ENCODE measurements around the gene PTPRD. TPM values are rescaled to one million over a fixed set of nuclear protein-coding genes. Genes with fewer than 3 reads are reported as not detected.

PTPRD gene
- total RNA-seq, 2 experiments from 2014 or later, result 0.03 TPM; not detected in 1

- TF ChIP-seq, protein P1, sequence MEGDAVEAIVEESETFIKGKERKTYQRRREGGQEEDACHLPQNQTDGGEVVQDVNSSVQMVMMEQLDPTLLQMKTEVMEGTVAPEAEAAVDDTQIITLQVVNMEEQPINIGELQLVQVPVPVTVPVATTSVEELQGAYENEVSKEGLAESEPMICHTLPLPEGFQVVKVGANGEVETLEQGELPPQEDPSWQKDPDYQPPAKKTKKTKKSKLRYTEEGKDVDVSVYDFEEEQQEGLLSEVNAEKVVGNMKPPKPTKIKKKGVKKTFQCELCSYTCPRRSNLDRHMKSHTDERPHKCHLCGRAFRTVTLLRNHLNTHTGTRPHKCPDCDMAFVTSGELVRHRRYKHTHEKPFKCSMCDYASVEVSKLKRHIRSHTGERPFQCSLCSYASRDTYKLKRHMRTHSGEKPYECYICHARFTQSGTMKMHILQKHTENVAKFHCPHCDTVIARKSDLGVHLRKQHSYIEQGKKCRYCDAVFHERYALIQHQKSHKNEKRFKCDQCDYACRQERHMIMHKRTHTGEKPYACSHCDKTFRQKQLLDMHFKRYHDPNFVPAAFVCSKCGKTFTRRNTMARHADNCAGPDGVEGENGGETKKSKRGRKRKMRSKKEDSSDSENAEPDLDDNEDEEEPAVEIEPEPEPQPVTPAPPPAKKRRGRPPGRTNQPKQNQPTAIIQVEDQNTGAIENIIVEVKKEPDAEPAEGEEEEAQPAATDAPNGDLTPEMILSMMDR (conservative IDR thresholded peaks at IDR 0.05; ENCODE audit: low read length), result no peak
- no peak for TF ChIP-seq EZH2phosphoT487 (IDR thresholded peaks at IDR 0.05; ENCODE audit: borderline replicate concordance, low read depth, low read length)
- H4K20me1 ChIP-seq (ENCODE audit: insufficient read depth, low read length), result no peaks in the 10 kb centered on the region
- H3K4me2 ChIP-seq (ENCODE audit: low read length), result no peak overlapping the region
- H3K9me3 ChIP-seq (ENCODE audit: low read length), result 0 out of 2 replicates have a peak, but pooled peaks cover 4% of the 10 kb centered on the region
- no peaks in the 10 kb centered on the region for H3K79me2 ChIP-seq (ENCODE audit: insufficient read depth, low read depth, low read length)
- no peaks in the 10 kb centered on the region for H3K4me1 ChIP-seq (ENCODE audit: insufficient read depth, low read length, poor library complexity, severe bottlenecking)
- CTCF ChIA-PET (ENCODE audit: unreplicated experiment), result no interaction called here
- H2AFZ ChIP-seq (ENCODE audit: low read length), result no peak overlapping the region
- POLR2A ChIA-PET, result interaction anchor here (0.7 kb wide), 1 partner anchor 292 kb away, joined by 4 read pairs; no protein-coding TSS in a partner anchor
- intact Hi-C loops (cut with micrococcal nuclease; ENCODE audit: unreplicated experiment), result no loop called here
- no peak for DNase-seq (ENCODE audit: low spot score)
- H3K27ac ChIP-seq (ENCODE audit: low read depth, low read length, poor library complexity, severe bottlenecking), result no peak overlapping the region
- H3K9me2 ChIP-seq (ENCODE audit: insufficient read depth, low read length), result no peaks in the 10 kb centered on the region
- no TSS peak for BruUV-seq (replicated peaks)
- H3K36me3 ChIP-seq (ENCODE audit: insufficient read depth, low read length), result no peaks in the 10 kb centered on the region
- no peak overlapping the region for H3K4me3 ChIP-seq (ENCODE audit: low read depth, low read length, poor library complexity, severe bottlenecking)
These were observed 1120.3 kb downstream of the PTPRD start for GRCh38 chr9:9492506-9492905.

DNA sequence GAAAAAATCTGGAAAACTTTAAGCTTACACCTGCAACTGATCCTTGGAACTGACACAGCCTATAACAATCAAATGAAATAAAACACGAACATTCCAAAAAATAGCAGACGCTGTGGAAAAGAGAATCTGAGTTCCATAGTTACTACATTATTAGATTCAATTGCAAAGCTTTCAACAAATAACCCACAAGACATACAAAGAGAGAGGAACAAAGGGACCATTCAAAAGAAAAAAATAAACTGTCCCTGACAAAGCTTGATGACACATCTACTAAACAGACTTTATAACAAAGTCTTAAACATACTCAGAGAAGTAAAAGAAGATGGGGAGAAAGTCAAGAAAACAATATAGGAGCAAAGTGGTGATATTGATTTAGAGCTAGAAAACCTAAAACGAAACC lies 1123.6 kb downstream of the PTPRD start:
- Histone ChIP-seq H3K9me3 (ENCODE audit: low read length) (no peaks in the 10 kb centered on the region), H4K20me1 (ENCODE audit: insufficient read depth, low read length) (no peaks in the 10 kb centered on the region), H3K4me1 (ENCODE audit: insufficient read depth, low read length, poor library complexity, severe bottlenecking) (no peaks in the 10 kb centered on the region), H3K4me3 (ENCODE audit: low read depth, low read length, poor library complexity, severe bottlenecking) (no peak overlapping the region), H3K4me2 (ENCODE audit: low read length) (no peak overlapping the region), H3K79me2 (ENCODE audit: insufficient read depth, low read depth, low read length) (no peaks in the 10 kb centered on the region), H3K27ac (ENCODE audit: low read depth, low read length, poor library complexity, severe bottlenecking) (no peak overlapping the region), H2AFZ (ENCODE audit: low read length) (no peak overlapping the region), H3K9me2 (ENCODE audit: insufficient read depth, low read length) (no peaks in the 10 kb centered on the region), H3K36me3 (ENCODE audit: insufficient read depth, low read length) (no peaks in the 10 kb centered on the region)
- ChIA-PET POLR2A (interaction anchor here (0.5 to 0.6 kb wide), 2 partner anchors 314 to 508 kb away, joined by 4 to 6 read pairs; no protein-coding TSS in a partner anchor), CTCF (ENCODE audit: unreplicated experiment) (no interaction called here)
- TF ChIP-seq, protein P1 (conservative IDR thresholded peaks at IDR 0.05; ENCODE audit: low read length), result no peak
- no peak for TF ChIP-seq EZH2phosphoT487 (IDR thresholded peaks at IDR 0.05; ENCODE audit: borderline replicate concordance, low read depth, low read length)
- intact Hi-C loops (cut with micrococcal nuclease; ENCODE audit: unreplicated experiment), result no loop called here
- BruUV-seq (replicated peaks), result no TSS peak
- DNase-seq (ENCODE audit: low spot score), result no peak

- no TSS peak for BruUV-seq (replicated peaks)
- ChIA-PET CTCF (ENCODE audit: unreplicated experiment) (no interaction called here), POLR2A (no interaction called here)
- Histone ChIP-seq H3K4me3 (ENCODE audit: low read depth, low read length, poor library complexity, severe bottlenecking) (no peak overlapping the region), H3K36me3 (ENCODE audit: insufficient read depth, low read length) (no peaks in the 10 kb centered on the region), H3K9me3 (ENCODE audit: low read length) (no peaks in the 10 kb centered on the region), H3K27ac (ENCODE audit: low read depth, low read length, poor library complexity, severe bottlenecking) (no peak overlapping the region), H3K79me2 (ENCODE audit: insufficient read depth, low read depth, low read length) (no peaks in the 10 kb centered on the region), H3K9me2 (ENCODE audit: insufficient read depth, low read length) (no peaks in the 10 kb centered on the region), H2AFZ (ENCODE audit: low read length) (no peak overlapping the region), H3K4me1 (ENCODE audit: insufficient read depth, low read length, poor library complexity, severe bottlenecking) (no peaks in the 10 kb centered on the region), H3K4me2 (ENCODE audit: low read length) (no peak overlapping the region), H4K20me1 (ENCODE audit: insufficient read depth, low read length) (no peaks in the 10 kb centered on the region)
- TF ChIP-seq, protein P1 (conservative IDR thresholded peaks at IDR 0.05; ENCODE audit: low read length), result no peak
- TF ChIP-seq EZH2phosphoT487 (IDR thresholded peaks at IDR 0.05; ENCODE audit: borderline replicate concordance, low read depth, low read length), result no peak
- DNase-seq (ENCODE audit: low spot score), result no peak
- intact Hi-C loops (cut with micrococcal nuclease; ENCODE audit: unreplicated experiment), result no loop called here
These were observed 1129.6 kb downstream of the PTPRD start for GRCh38 chr9:9483175-9483574.

All from OCI-LY7 (cell line).